GM19395 (cell line): ENCODE measurements around the gene GALNT13.

ENCODE experiments used
- ATAC-seq: cut with Tn5 transposase; IDR thresholded peaks from one replicate; pipeline ENCODE4 v1.9.1; 2021; ENCODE audit warnings: mild to moderate bottlenecking, moderate library complexity; ENCODE audit not compliant: unreplicated experiment

GALNT13 gene

DNA sequence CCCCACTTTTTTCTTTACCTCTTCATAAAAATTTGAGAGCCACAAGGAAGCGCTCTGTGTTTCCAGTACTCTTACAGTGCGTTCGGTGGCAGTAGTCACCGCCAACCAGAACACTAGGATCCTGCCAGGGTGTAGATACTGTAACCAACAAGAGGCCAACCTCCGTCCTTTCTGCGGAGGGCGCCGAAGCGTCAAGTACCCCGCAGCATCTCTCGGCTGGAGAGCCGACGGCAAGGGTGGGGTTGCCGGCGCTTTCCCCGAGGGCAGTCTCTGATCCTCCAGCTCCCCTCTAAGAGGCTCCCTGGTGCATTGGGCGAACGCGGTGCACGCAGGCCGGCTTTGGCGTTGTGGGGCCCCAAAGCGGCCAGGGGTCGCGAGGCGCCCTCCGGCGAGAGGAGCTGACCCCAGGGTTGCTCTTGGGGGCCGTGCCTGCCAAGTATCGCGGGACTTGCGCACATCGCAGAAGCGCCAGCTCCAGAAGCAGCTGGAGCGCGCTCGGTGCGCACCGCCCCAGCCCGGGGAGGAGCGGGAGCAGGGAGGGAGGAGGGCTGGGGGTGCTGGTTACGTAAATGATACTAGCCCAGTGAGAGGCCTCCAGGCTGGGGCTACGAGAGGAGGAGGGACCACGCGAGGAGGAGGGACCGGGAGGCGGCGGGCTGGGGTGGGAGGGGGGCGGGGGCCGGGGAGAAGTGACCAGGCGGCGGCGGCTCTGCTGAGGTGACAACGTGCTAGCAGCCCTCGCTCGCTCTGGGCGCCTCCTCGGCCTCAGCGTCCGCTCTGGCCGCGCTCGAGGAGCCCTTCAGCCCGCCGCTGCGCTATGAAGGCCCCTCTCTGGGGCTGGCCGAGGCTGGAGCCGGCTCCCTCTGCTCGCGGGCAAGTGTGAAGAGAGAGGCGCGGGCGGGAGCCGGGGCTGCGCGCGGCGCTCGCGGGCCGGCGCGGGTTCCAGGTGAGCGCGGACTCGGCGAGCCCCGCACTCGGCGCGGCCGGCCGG is at the start of gene GALNT13:
GALNT13 (plus strand) TSS at position 692 of the 991 bp plus-strand sequence.
- ATAC-seq, result no peak

- no peak for ATAC-seq
Measured at GRCh38 chr2:153823880-153824279, 47.8 kb upstream of the GALNT13 start.

- ATAC-seq, result no peak
Measured at GRCh38 chr2:153828335-153828734, 43.4 kb upstream of the GALNT13 start.

DNA sequence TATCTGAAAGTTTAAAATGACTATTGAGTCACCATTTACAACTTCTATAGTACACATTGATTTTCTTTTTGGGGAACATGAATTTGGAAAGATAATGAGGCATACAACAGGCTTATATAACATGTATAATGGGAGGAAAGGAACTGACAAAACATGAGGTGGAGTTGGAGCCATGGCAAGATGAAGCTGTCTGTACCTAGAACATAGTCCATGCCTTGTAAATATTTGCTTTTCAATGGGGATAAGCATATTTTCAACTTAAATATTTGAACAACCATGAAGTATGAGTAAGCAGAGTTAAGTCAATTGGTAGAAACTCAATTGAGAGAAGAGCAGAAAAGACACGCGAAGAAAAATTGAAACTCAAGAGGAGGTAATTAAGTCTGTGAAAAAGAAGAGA is 37.1 kb upstream of the GALNT13 start:
- no peak for ATAC-seq

GRCh38 chr2:153858250-153858649 is 13.5 kb upstream of the GALNT13 start:
- ATAC-seq, result no peak

DNA sequence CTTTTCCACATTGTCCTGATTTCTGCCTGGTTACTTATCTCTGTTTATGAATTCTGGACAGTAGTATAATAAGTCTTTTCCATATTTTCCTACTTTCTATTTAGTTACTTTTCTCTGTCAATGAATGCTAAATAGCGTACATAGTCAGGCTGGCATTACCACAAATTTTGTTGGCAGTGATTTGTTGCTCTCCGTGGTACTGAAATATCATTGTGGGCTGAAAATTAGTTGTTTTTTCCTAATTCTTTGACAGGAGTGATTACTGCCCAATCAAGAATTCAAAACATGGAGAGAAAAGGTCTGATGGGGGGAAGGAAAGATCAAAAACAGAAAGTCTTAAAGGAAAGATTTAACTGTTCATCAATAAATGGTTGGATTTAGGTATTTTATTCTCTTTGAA is 7.7 kb upstream of the GALNT13 start:
- no peak for ATAC-seq

GRCh38 chr2:153866595-153866994 is 5.1 kb upstream of the GALNT13 start:
- no peak for ATAC-seq

GRCh38 chr2:153870308-153870707 is 1.4 kb upstream of the GALNT13 start:
- ATAC-seq, result no peak

- ATAC-seq, result no peak
Measured at GRCh38 chr2:153872311-153873051, 759 bp downstream of the GALNT13 start.

DNA sequence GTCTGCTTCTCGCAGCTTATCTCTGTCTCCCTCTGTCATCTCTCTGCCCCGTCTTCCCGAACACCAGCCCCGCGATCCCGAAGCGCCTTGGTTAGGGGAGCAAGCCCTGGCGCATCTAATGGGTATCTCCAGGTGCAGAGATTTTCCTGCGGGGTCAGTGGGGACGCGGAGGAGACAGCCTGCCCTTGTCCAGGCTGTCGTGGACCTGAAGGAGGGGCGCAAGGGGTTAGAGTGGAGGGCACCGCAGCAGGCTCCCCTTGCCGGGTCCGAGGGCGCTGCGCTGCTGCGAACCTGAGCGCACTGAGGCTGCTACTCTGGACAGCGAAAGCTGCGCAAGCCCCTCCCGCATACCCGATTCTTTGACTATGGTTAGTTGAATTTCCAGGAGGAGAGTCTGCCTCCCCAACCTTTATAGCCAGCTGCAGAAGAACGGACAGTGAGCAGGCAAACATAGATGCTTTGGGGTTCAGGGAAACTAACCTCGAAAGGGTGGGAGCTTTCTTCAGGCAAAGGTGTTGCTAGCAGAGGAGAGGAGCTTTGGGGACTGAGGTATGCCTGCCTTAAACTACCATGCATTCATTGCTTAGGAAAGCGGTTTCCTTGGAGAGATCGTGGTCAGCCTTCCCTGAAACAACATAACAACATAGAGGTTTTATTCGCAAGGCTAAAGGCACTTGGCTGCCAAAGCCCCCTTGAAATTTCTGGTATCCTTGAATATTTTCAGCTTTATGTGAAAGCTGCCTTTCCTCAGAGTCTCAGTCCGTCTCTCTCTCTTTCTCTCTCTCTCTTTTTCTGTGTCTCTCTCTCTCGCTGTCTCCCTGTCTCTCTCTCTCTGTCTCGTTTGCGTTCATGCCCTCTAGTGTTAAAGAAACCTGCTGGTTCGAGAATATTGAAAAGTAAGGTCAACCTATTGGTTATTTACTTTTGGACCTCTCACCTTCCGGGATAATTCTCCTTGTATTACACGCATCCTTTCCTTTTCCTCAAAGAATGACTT is 1.6 kb downstream of the GALNT13 start:
- ATAC-seq, result no peak

DNA sequence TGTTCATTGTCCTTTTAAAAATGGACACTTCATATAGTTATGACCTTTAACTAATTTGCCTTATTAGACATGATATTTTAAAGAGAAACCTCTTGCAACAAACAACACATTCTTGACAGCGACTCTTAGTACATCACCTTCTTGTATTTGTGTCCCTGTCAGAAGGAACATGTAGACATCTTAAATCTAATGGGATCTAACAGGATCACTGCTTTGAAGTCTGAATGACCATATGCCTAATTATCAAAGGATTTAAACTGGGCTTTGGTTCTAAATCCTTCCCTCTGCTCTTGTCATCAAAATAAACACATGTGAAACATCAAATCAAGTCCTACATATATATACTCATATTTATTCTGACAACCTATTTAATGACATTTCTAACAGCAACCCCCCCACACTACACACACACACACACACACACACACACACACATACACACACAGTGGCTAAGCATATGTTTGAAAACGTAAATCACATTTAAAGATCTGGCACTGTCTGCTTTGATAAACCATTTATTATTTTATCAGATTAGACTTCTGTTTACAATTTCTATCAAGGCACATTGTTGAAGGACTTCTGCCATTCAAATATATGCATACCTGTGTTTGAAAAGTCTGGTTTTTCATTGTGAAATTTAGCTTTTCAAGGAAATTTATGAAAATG is 4.2 kb downstream of the GALNT13 start:
- ATAC-seq, result no peak

- ATAC-seq, result no peak
Measured at GRCh38 chr2:153880926-153881325, 9.2 kb downstream of the GALNT13 start.

DNA sequence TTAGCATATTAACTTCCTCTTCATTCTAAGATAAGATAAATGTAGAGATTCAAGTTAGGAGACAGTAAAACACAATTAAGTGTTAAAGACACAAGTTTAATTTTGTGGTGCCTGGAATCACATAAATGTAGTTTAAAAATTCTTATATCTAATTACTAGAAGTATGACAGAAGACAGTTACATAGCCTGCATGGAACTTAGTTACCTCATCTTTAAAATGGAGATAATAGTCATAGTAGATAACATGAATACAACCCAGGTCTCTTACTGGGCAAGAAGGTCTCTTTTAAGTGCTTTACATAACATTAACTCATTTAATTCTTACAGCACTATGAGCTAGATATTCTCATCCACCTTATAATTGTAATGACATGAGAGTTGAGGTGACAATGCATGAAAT is 15.1 kb downstream of the GALNT13 start:
- no peak for ATAC-seq

- no peak for ATAC-seq
Measured at GRCh38 chr2:153890576-153890975, 18.9 kb downstream of the GALNT13 start.

GRCh38 chr2:153891051-153891450 is 19.3 kb downstream of the GALNT13 start:
- no peak for ATAC-seq

DNA sequence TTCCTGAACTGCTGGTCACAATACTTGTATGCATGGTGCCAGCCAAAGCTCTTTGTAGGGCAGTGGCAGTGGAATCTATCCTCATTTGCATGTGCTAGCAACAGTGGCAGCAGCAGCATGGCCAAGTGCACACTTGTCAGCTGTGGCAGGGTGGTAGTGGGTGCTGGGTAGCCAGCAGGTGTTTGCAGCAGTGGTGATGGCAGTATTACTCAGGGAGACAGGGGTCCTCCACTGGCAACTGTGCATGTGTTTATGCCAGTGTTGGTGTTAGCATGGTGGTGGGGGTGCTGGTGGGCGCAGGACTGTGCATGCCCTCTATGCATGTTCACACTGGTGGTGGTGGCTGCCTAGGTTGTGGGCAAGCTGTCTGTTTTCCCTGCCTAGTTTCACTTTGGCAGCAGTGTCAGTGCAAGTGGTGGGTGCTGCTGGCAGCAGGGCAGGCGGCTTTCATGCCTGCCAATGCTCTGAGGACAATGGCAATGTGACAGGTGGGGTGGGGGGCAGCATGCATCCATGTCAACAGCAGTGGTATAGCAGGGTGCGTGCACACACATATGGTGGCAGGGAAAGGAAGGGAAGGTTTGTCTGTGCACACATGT is 41.2 kb downstream of the GALNT13 start:
- ATAC-seq, result no peak

GRCh38 chr2:153917570-153917969 is 45.8 kb downstream of the GALNT13 start:
- no peak for ATAC-seq

DNA sequence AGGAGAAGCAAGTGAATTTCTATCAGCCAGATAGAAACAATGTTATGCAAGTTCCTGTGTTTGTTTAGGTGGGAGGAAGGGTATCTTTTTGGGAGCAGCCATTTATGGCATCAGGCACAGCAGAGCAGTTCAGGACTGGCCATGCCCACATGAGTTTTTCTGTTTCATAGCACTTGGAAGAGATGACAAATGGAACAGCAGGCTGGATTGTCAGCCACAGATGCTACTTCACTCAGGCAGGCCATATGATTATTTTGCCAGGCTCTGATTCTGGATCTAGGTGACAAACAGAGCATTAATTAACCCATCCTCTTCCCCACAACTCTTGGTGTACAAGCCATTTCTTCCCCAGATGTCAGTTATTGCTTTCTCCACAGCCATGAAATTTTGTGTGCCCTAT is 63.8 kb downstream of the GALNT13 start:
- no peak for ATAC-seq

DNA sequence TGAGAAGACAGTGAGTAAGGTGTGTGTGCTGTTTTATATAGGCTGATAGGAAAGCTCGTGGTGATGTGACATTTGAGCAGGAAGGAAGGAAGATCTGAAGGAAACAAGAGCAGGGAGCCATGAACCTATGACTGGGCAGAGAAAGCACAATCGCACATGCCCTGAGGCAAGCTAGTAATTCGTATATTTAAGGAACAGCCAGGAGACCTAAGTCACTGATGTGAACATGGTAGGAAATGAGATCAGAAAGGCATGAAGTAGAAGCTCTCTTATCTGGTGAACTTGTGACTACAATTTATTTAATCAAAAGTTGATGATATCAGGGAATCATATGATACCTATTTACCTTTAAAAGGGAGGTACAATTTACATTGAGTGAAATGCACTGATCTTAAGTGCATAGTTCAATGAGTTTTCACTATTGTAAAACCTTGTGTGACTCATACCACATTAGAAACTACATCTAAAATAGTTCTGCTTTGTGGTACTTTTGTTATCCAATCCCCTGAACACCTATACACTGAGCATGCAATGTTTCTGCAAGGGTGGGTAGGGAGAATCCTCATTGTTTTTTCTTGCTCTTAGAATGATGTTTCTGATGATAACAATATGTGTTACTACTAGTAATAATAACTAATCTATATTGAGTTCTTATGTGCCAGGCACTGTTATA is 67.5 kb downstream of the GALNT13 start:
- ATAC-seq, result no peak
